GM12891 (cell line): Measurements from ENCODE around the gene SIRPA.

Source experiments
- POLR2A ChIP-seq: IDR thresholded peaks from 2 replicates; pipeline ENCODE4 v1.6.1; 2011; ENCODE audit warnings: low read depth, low read length, control low read depth
- POLR2AphosphoS5 ChIP-seq: IDR thresholded peaks from 2 replicates; pipeline ENCODE4 v1.6.1; 2011; ENCODE audit warnings: low read depth, low read length, control low read depth

DNA sequence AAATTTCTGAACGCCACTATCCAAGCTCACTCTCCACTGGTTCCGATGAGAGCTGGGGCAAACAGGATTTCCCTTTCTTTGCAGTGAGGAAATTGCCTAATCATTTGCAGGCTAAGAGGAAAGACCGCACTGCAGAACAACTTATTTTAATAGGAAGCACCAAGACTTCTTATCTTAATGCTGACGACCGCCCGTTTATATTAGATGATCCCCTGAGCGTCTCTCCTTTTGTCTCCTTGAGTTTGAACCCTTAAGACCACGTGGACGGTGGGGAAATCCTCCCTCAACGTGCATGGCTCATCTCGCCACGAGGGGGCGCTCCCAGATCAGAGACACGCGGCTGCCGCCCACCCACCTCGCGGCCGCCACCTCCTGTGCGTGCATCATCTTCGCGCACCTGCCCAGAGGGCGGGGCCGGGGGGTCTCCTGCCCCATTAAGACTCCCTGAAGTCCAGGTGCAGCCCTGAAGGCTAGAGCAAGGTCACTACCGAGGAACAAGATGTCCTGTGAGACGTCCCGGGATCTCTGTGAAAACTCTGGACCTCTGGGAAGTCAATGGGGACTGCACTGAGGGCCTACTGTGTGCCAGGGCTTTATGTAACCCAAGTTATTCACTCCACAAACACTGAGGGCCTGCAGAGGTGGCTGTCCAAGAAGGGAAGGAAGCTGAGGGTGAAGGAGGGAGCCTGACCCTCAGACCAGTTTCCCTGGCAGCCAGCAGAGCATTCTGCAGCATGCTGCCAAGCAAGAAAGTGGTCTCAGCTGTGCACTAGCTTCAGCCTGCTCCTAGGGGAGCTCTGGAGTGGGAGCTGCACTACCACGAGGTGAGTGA lies 70.5 kb downstream of the SIRPA start:
- TF ChIP-seq POLR2A (no peak), POLR2AphosphoS5 (no peak)
